ENCODE data around the gene BCL7C. TPM values are rescaled to one million over a fixed set of nuclear protein-coding genes. Genes with fewer than 3 reads are reported as not detected.

BCL7C gene
- total RNA-seq, 1 donor, result 33.3 TPM

DNA sequence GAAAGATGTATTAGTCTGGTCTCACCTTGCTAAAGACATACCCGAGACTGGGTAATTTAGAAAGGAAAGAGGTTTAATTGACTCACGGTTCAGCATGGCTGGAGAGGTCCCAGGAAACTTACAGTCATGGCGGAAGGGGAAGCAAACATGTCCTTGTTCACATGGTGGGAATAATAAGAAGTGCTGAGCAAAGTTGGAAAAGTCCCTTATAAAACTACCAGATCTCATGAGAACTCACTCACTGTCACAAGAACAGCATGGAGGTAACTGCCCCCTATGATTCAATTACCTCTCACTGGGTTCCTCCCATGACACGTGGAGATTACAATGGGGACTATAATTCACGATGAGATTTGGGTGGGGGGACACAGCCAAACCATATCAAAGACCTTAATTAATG lies 53.3 kb downstream of the BCL7C start:
- peaks cover 4% of the 10 kb centered on the region for H3K4me1 ChIP-seq (ENCODE audit: insufficient read depth, low read length)
- no peaks in the 10 kb centered on the region for H3K9me3 ChIP-seq (ENCODE audit: low read depth, low read length)
- no peaks in the 10 kb centered on the region for H3K36me3 ChIP-seq (ENCODE audit: insufficient read depth, low read length)
- DNase-seq (ENCODE audit: insufficient read length, low spot score, missing footprints), result no peak
- H3K27ac ChIP-seq (ENCODE audit: low read depth, low read length), result no peak overlapping the region
- TF ChIP-seq, protein P1, sequence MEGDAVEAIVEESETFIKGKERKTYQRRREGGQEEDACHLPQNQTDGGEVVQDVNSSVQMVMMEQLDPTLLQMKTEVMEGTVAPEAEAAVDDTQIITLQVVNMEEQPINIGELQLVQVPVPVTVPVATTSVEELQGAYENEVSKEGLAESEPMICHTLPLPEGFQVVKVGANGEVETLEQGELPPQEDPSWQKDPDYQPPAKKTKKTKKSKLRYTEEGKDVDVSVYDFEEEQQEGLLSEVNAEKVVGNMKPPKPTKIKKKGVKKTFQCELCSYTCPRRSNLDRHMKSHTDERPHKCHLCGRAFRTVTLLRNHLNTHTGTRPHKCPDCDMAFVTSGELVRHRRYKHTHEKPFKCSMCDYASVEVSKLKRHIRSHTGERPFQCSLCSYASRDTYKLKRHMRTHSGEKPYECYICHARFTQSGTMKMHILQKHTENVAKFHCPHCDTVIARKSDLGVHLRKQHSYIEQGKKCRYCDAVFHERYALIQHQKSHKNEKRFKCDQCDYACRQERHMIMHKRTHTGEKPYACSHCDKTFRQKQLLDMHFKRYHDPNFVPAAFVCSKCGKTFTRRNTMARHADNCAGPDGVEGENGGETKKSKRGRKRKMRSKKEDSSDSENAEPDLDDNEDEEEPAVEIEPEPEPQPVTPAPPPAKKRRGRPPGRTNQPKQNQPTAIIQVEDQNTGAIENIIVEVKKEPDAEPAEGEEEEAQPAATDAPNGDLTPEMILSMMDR (IDR thresholded peaks at IDR 0.05; ENCODE audit: extremely low read depth, low read depth, low read length), result no peak
- no peak overlapping the region for H2AFZ ChIP-seq (ENCODE audit: low read length)
- no peaks in the 10 kb centered on the region for H4K20me1 ChIP-seq (ENCODE audit: insufficient read depth, low read length)
- H3K27me3 ChIP-seq (ENCODE audit: insufficient read depth, low read length), result no peaks in the 10 kb centered on the region
- H3K4me3 ChIP-seq (ENCODE audit: insufficient read depth, low read length), result no peak overlapping the region
- H3K4me2 ChIP-seq (ENCODE audit: insufficient read depth, low read length), result no peak overlapping the region
- no peaks in the 10 kb centered on the region for H3K79me2 ChIP-seq (ENCODE audit: insufficient read depth, low read length)

DNA sequence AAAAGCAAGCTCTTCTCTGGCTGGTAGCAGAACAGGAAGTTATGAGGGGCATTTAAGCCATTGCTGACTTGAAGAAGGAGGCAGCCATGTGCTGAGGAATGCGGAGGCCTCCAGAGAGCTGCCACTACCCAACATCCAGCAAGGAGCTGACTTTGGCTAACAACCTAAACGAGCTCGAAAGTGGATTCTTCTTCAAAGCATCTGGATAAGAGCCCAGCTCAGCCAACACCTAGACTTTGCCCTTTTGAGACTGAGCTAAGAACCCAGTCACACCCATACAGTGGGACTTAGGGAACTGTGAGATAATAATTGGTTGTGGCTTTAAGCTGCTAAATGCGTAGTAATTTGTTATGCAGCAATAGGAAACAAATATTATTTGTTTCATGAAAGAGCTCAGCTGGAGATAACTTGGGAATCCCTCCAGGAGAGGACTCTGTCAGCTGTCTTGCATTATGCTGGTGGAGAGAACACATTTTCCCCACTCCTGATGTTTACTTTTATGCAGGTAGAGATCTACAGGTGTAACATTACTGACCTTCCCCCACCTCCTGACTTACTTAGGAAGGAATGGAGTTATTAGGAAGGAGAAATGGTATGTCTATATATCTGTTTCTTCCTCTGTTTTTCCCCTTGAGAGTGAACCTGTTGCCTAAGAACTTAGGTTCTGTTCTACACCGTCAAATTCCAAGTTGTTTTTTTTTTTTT lies 54.2 kb downstream of the BCL7C start:
- no peak overlapping the region for H3K4me3 ChIP-seq (ENCODE audit: insufficient read depth, low read length)
- DNase-seq (ENCODE audit: insufficient read length, low spot score, missing footprints), result no peak
- H3K27me3 ChIP-seq (ENCODE audit: insufficient read depth, low read length), result no peaks in the 10 kb centered on the region
- no peaks in the 10 kb centered on the region for H3K4me1 ChIP-seq (ENCODE audit: insufficient read depth, low read length)
- no peaks in the 10 kb centered on the region for H3K79me2 ChIP-seq (ENCODE audit: insufficient read depth, low read length)
- H3K9me3 ChIP-seq (ENCODE audit: low read depth, low read length), result no peaks in the 10 kb centered on the region
- H3K4me2 ChIP-seq (ENCODE audit: insufficient read depth, low read length), result no peak overlapping the region
- TF ChIP-seq, protein P1 (IDR thresholded peaks at IDR 0.05; ENCODE audit: extremely low read depth, low read depth, low read length), result no peak
- no peak overlapping the region for H3K27ac ChIP-seq (ENCODE audit: low read depth, low read length)
- H3K36me3 ChIP-seq (ENCODE audit: insufficient read depth, low read length), result no peaks in the 10 kb centered on the region
- no peak overlapping the region for H2AFZ ChIP-seq (ENCODE audit: low read length)
- H4K20me1 ChIP-seq (ENCODE audit: insufficient read depth, low read length), result no peaks in the 10 kb centered on the region

DNA sequence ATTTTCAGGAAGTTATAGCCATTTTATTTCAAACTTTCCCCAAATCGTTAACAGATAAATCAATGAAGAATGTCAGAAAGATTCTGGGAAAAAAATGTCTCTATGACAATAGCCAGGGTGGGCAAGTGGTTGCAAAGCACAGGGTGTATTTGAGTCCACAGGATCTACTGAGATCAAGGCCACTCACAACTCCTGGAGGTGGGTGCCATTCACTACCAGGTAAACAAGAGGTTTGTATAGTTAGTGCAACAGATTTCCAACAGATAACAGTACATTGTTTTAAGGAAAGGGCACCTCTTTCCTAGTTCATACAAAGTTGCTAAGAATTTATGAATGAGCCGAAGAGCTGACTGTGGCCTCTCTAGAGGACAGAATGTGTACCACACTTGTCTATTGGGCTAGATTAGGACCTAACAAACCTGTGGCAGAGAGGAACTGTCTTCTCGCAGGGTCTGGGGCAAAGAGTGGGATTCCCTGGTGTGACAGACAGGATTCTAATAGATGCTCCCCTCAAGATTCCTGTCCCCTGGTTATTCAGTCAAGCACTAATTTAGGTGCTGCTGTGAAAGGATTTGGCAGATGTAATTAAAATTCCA lies 54.9 kb downstream of the BCL7C start:
- H3K9me3 ChIP-seq (ENCODE audit: low read depth, low read length), result no peaks in the 10 kb centered on the region
- H3K4me3 ChIP-seq (ENCODE audit: insufficient read depth, low read length), result no peak overlapping the region
- H4K20me1 ChIP-seq (ENCODE audit: insufficient read depth, low read length), result no peaks in the 10 kb centered on the region
- no peak for DNase-seq (ENCODE audit: insufficient read length, low spot score, missing footprints)
- no peak overlapping the region for H3K4me2 ChIP-seq (ENCODE audit: insufficient read depth, low read length)
- TF ChIP-seq, protein P1 (IDR thresholded peaks at IDR 0.05; ENCODE audit: extremely low read depth, low read depth, low read length), result no peak
- no peaks in the 10 kb centered on the region for H3K79me2 ChIP-seq (ENCODE audit: insufficient read depth, low read length)
- H3K27ac ChIP-seq (ENCODE audit: low read depth, low read length), result no peak overlapping the region
- H3K36me3 ChIP-seq (ENCODE audit: insufficient read depth, low read length), result no peaks in the 10 kb centered on the region
- H3K4me1 ChIP-seq (ENCODE audit: insufficient read depth, low read length), result no peaks in the 10 kb centered on the region
- H3K27me3 ChIP-seq (ENCODE audit: insufficient read depth, low read length), result no peaks in the 10 kb centered on the region
- no peak overlapping the region for H2AFZ ChIP-seq (ENCODE audit: low read length)

DNA sequence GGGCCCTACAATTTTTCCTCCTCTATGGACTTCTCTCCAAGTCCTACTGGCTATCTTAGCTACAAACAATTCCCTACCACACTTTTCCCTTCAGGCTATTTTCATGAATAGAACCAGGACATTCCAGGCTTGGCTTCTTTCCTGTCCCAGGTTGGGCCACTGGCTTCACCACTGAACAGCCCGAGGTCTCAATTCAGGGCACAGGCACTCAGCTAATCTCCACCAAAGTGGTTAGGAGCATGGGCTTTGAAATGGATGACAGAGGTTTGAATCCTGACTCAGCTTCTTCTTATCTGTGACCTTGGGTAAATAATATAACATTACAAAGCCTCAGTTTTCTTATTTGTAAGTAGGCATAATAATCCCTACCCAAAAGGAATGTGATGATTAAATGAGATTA lies 56.0 kb downstream of the BCL7C start:
- Histone ChIP-seq H3K4me3 (ENCODE audit: insufficient read depth, low read length) (no peak overlapping the region), H3K27ac (ENCODE audit: low read depth, low read length) (no peak overlapping the region), H3K4me1 (ENCODE audit: insufficient read depth, low read length) (no peaks in the 10 kb centered on the region), H4K20me1 (ENCODE audit: insufficient read depth, low read length) (no peaks in the 10 kb centered on the region), H3K27me3 (ENCODE audit: insufficient read depth, low read length) (no peaks in the 10 kb centered on the region), H3K79me2 (ENCODE audit: insufficient read depth, low read length) (no peaks in the 10 kb centered on the region), H3K4me2 (ENCODE audit: insufficient read depth, low read length) (no peak overlapping the region), H3K9me3 (ENCODE audit: low read depth, low read length) (no peaks in the 10 kb centered on the region), H3K36me3 (ENCODE audit: insufficient read depth, low read length) (no peaks in the 10 kb centered on the region), H2AFZ (ENCODE audit: low read length) (no peak overlapping the region)
- no peak for DNase-seq (ENCODE audit: insufficient read length, low spot score, missing footprints)
- TF ChIP-seq, protein P1 (IDR thresholded peaks at IDR 0.05; ENCODE audit: extremely low read depth, low read depth, low read length), result no peak

All from osteoblast (primary cell).